Measurements from ENCODE around the gene USP38.
"Not testable (repeated sequence)": the region's sequence is repeated elsewhere in the genome, so short reads cannot be mapped to it uniquely, and the experiment has no call there.

Gene USP38, protein sequence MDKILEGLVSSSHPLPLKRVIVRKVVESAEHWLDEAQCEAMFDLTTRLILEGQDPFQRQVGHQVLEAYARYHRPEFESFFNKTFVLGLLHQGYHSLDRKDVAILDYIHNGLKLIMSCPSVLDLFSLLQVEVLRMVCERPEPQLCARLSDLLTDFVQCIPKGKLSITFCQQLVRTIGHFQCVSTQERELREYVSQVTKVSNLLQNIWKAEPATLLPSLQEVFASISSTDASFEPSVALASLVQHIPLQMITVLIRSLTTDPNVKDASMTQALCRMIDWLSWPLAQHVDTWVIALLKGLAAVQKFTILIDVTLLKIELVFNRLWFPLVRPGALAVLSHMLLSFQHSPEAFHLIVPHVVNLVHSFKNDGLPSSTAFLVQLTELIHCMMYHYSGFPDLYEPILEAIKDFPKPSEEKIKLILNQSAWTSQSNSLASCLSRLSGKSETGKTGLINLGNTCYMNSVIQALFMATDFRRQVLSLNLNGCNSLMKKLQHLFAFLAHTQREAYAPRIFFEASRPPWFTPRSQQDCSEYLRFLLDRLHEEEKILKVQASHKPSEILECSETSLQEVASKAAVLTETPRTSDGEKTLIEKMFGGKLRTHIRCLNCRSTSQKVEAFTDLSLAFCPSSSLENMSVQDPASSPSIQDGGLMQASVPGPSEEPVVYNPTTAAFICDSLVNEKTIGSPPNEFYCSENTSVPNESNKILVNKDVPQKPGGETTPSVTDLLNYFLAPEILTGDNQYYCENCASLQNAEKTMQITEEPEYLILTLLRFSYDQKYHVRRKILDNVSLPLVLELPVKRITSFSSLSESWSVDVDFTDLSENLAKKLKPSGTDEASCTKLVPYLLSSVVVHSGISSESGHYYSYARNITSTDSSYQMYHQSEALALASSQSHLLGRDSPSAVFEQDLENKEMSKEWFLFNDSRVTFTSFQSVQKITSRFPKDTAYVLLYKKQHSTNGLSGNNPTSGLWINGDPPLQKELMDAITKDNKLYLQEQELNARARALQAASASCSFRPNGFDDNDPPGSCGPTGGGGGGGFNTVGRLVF

DNA sequence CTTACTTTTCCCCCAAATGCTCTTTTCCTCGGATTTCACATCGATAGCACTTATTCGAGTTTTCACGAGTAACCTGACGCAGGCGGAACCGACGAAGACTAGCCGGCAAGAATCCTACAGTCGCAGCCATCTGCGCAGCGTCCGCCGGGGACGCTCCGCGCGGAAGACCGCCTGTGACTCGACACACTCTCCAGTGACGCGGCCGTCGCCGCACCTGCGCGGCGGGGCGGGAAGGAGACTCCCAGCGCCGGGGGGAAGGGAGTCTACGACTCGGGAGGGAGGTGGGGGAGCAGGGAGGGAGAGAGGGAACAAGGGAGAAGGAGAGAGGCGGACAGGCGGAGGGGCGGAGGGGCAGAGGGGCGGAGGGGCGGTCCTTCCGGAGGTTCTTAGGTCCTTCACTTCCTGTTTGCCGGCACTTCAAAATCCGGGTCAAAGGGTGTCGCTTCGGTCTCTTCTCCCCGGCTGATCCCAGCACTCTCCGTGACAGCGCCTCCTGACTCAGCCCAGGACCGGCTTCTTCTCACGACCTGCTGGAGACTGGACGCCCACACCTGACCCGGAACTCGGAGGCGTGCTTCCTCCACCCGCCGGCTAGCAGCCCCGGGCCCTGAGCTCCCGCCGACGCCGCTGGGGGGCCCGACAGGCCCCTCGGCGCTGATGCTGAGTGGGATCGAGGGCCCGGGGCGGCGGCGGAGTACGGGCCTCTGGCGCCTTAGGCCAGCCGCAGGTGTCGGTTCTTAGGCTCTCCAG lies at the start of gene USP38:
Gene USP38, plus strand, starts transcription at position 415 of the 750 bp plus-strand sequence. CDS start 534 bp downstream, outside the sequence.
- TF ChIP-seq JUND (IDR thresholded peaks at IDR 0.05; ENCODE audit: low read depth) = no peak
- peak; percentile 38 to 98 for DNase-seq (ENCODE audit: low read depth in 1 of 2, low spot score in 1 of 2)
- in situ Hi-C loops (cut with HindIII; ENCODE audit: low pct_unique_long_range_greater_than_20kb, low sequenced_read_pairs) = no loop called here

GRCh38 chr4:143135358-143135757 lies 49.4 kb upstream of the USP38 start:
- no peak for DNase-seq (ENCODE audit: low read depth in 1 of 2, low spot score in 1 of 2)
- TF ChIP-seq JUND (IDR thresholded peaks at IDR 0.05; ENCODE audit: low read depth) = no peak
- in situ Hi-C loops (cut with HindIII; ENCODE audit: low pct_unique_long_range_greater_than_20kb, low sequenced_read_pairs) = no loop called here

GRCh38 chr4:143140696-143141095 lies 44.0 kb upstream of the USP38 start:
- TF ChIP-seq JUND (IDR thresholded peaks at IDR 0.05; ENCODE audit: low read depth) = no peak
- in situ Hi-C loops (cut with HindIII; ENCODE audit: low pct_unique_long_range_greater_than_20kb, low sequenced_read_pairs) = no loop called here
- no peak for DNase-seq (ENCODE audit: low read depth in 1 of 2, low spot score in 1 of 2)

DNA sequence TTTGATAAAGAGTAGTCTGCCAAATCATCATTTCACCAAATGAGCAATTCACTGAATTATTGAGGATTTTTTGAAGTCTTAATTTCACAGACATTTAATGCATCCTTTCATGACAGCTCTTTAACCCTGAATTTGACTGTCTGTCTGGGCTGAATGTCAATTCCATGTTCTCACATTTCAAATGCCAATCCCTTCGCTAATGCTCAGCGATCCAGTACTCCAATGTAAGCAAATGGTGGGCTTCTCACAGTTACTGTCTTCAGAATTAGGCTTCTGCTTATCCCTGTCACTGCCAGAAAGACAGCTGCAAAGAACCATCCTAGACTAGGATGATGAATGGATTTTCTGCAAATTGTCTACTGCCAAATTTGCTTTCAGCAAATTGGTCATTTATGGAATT lies 36.2 kb upstream of the USP38 start:
- in situ Hi-C loops (cut with HindIII; ENCODE audit: low pct_unique_long_range_greater_than_20kb, low sequenced_read_pairs) = no loop called here
- TF ChIP-seq JUND (IDR thresholded peaks at IDR 0.05; ENCODE audit: low read depth) = no peak
- DNase-seq (ENCODE audit: low read depth in 1 of 2, low spot score in 1 of 2) = no peak

DNA sequence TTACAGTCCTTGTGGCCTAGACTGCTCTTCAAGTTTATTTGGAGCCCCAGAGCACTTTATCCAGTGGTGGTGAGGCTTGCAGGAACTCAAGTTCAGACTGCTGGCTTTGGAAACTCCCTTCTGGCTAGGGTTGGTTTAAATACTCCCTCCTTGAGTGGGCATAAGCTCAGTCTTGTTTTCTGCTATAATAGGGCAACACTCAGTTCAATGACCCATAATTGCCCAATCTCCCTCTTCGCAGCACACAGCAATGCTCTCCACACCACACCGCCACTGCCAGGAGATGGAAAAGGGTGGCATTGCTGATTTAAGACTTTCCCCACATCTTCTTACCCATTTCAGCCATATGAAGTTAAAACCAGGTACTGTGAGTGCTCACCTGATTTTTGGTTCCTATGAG lies 27.9 kb upstream of the USP38 start:
- DNase-seq (ENCODE audit: low read depth in 1 of 2, low spot score in 1 of 2) = no peak
- no peak for TF ChIP-seq JUND (IDR thresholded peaks at IDR 0.05; ENCODE audit: low read depth)
- in situ Hi-C loops (cut with HindIII; ENCODE audit: low pct_unique_long_range_greater_than_20kb, low sequenced_read_pairs) = no loop called here

- DNase-seq (ENCODE audit: low read depth in 1 of 2, low spot score in 1 of 2) = no peak
- in situ Hi-C loops (cut with HindIII; ENCODE audit: low pct_unique_long_range_greater_than_20kb, low sequenced_read_pairs) = no loop called here
- no peak for TF ChIP-seq JUND (IDR thresholded peaks at IDR 0.05; ENCODE audit: low read depth)
Measured at GRCh38 chr4:143163614-143164013, 21.1 kb upstream of the USP38 start.

GRCh38 chr4:143166722-143167121 lies 18.0 kb upstream of the USP38 start:
- in situ Hi-C loops (cut with HindIII; ENCODE audit: low pct_unique_long_range_greater_than_20kb, low sequenced_read_pairs); DNase-seq (ENCODE audit: low read depth in 1 of 2, low spot score in 1 of 2): not testable (repeated sequence)

GRCh38 chr4:143178923-143179322 lies 5.8 kb upstream of the USP38 start:
- no peak for TF ChIP-seq JUND (IDR thresholded peaks at IDR 0.05; ENCODE audit: low read depth)
- in situ Hi-C loops (cut with HindIII; ENCODE audit: low pct_unique_long_range_greater_than_20kb, low sequenced_read_pairs) = no loop called here
- DNase-seq (ENCODE audit: low read depth in 1 of 2, low spot score in 1 of 2) = peak in 1 of 2 experiments; percentile 75

DNA sequence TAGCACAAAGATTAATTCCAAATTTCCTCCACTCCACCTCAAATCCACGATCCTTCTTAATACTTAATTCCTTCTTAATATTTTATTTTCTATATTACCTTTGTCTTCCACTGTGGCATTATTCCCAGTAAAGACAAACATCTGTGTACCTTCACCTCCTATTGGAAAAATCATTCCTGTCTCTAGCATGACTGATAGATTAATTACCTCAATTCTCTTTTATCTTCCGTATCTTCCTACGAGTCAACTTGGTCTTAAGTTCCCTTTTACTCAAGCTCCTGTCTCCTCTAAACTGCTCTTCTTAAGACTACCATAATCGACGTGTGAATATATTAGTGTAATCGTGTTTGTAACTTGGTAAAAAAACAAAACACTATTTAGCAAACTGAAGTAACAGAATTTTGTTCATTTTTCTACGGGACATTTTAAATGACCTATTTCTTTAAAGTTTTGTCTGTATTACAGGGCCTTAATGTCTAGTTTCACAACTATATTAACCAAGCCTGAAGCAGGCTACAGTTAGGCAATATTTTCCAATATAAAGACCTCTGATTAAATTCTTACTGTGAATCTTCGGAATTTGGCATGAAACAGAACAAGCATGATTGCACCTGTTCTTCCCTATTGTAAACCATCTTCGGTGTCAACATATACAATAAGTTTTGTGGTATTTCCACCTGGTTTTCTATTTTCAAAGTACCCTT lies 1.1 kb upstream of the USP38 start:
- DNase-seq (ENCODE audit: low read depth in 1 of 2, low spot score in 1 of 2) = no peak
- in situ Hi-C loops (cut with HindIII; ENCODE audit: low pct_unique_long_range_greater_than_20kb, low sequenced_read_pairs) = no loop called here
- no peak for TF ChIP-seq JUND (IDR thresholded peaks at IDR 0.05; ENCODE audit: low read depth)

- in situ Hi-C loops (cut with HindIII; ENCODE audit: low pct_unique_long_range_greater_than_20kb, low sequenced_read_pairs) = no loop called here
- DNase-seq (ENCODE audit: low read depth in 1 of 2, low spot score in 1 of 2) = no peak
- no peak for TF ChIP-seq JUND (IDR thresholded peaks at IDR 0.05; ENCODE audit: low read depth)
Measured at GRCh38 chr4:143184217-143184502, 557 bp upstream of the USP38 start.

- in situ Hi-C loops (cut with HindIII; ENCODE audit: low pct_unique_long_range_greater_than_20kb, low sequenced_read_pairs) = no loop called here
- TF ChIP-seq JUND (IDR thresholded peaks at IDR 0.05; ENCODE audit: low read depth) = no peak
- DNase-seq (ENCODE audit: low read depth in 1 of 2, low spot score in 1 of 2) = peak in 1 of 2 experiments; percentile 12
Measured at GRCh38 chr4:143185253-143186107, 763 bp downstream of the USP38 start.
